ENCODE results near the gene MMP15. TPM values are rescaled to one million over a fixed set of nuclear protein-coding genes. Genes with fewer than 3 reads are reported as not detected.

Gene MMP15
- polyA plus RNA-seq, 1 donor (not counting 4 experiments of a cell fraction or from before 2014, with no cell fraction given), result 3.7 TPM

DNA sequence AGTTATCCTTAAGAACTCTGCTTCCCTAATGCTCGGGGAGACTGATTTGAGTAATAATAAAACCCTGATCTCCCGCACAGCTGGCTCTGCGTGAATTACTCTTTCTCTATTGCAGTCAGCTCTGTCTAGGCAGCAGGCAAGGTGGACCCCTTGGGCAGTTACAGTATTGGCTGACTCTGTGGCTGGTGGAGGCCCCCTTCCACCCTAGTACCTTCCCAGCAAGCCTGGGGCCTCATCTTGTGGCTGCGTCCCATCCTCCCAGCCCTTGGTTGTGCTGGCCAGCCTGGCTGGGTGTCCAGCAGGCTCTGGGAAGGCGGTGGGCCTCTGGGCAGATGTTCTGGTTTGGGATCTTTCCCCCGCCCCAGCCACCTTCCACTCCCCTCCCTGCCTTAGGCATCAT lies 59.1 kb downstream of the MMP15 start:
- no peak for TF ChIP-seq EZH2 (IDR thresholded peaks at IDR 0.05; ENCODE audit: low read length)
- TF ChIP-seq, protein P1, sequence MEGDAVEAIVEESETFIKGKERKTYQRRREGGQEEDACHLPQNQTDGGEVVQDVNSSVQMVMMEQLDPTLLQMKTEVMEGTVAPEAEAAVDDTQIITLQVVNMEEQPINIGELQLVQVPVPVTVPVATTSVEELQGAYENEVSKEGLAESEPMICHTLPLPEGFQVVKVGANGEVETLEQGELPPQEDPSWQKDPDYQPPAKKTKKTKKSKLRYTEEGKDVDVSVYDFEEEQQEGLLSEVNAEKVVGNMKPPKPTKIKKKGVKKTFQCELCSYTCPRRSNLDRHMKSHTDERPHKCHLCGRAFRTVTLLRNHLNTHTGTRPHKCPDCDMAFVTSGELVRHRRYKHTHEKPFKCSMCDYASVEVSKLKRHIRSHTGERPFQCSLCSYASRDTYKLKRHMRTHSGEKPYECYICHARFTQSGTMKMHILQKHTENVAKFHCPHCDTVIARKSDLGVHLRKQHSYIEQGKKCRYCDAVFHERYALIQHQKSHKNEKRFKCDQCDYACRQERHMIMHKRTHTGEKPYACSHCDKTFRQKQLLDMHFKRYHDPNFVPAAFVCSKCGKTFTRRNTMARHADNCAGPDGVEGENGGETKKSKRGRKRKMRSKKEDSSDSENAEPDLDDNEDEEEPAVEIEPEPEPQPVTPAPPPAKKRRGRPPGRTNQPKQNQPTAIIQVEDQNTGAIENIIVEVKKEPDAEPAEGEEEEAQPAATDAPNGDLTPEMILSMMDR (optimal IDR thresholded peaks at IDR 0.05 in 1 of 3, IDR thresholded peaks at IDR 0.05 in 1 of 3, conservative IDR thresholded peaks at IDR 0.05 in 1 of 3; ENCODE audit: extremely low read depth in 1 of 3, insufficient read depth in 2 of 3, low read length in 3 of 3), result no peak
- FAIRE-seq, result no peak
- no peaks in the 10 kb centered on the region for H3K4me1 ChIP-seq (ENCODE audit: control insufficient read depth, extremely low read depth, insufficient read depth, low read length)

DNA sequence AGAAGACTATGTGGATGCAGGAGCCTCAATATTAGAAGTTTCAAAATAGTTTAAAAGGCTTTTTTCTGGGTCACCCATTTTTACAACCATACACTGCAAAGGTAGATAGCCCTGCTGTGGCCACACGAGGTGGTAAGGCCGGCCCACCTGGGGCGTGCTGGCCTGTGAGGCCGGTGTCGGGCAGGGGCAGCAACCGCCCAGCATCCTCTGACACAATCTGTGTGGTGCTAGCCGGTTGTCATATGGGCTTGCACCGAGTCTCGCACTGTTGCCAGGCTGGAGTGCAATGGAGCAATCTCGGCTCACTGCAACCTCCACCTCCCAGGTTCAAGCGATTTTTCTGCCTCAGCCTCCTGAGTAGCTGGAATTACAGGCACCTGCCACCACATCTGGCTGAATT lies 59.6 kb downstream of the MMP15 start:
- H3K27ac ChIP-seq (ENCODE audit: control insufficient read depth, insufficient read depth, low read length), result no peak overlapping the region
- no peaks in the 10 kb centered on the region for H4K20me1 ChIP-seq (ENCODE audit: control insufficient read depth, extremely low read depth, insufficient read depth, low read length)
- dilution Hi-C loops (cut with MboI; ENCODE audit: extremely low pct_ligation_motif_present, low sequenced_read_pairs), result no loop called here
- no peaks in the 10 kb centered on the region for H3K36me3 ChIP-seq (ENCODE audit: control insufficient read depth in 2 of 2, extremely low read depth in 1 of 2, insufficient read depth in 2 of 2, low read length in 2 of 2)
- no peaks in the 10 kb centered on the region for H3K9me1 ChIP-seq (ENCODE audit: control insufficient read depth, extremely low read depth, insufficient read depth, low read length)
- H3K4me3 ChIP-seq (ENCODE audit: control insufficient read depth in 2 of 3, extremely low read depth in 1 of 3, insufficient read depth in 2 of 3, low read depth in 1 of 3, low read length in 3 of 3), result no peak overlapping the region
- DNase-seq (ENCODE audit: low read depth, low spot score) (no peak), FAIRE-seq (no peak)
- H3K9me3 ChIP-seq (ENCODE audit: control insufficient read depth, low read depth, low read length), result no peaks in the 10 kb centered on the region
- no peaks in the 10 kb centered on the region for H3K4me1 ChIP-seq (ENCODE audit: control insufficient read depth, extremely low read depth, insufficient read depth, low read length)
- no peaks in the 10 kb centered on the region for H3K79me2 ChIP-seq (ENCODE audit: control insufficient read depth, insufficient read depth, low read length)
- H2AFZ ChIP-seq (ENCODE audit: control insufficient read depth, low read length), result no peak overlapping the region
- H3K4me2 ChIP-seq (ENCODE audit: control insufficient read depth, extremely low read depth, insufficient read depth, low read depth, low read length), result no peak overlapping the region
- peaks cover 4% of the 10 kb centered on the region for H3K27me3 ChIP-seq (ENCODE audit: control insufficient read depth, extremely low read depth, insufficient read depth, low read length)
- H3K9ac ChIP-seq (ENCODE audit: control insufficient read depth, extremely low read depth, insufficient read depth, low read length), result no peak overlapping the region
- no peak for TF ChIP-seq EZH2 (IDR thresholded peaks at IDR 0.05; ENCODE audit: low read length)
- TF ChIP-seq, protein P1 (optimal IDR thresholded peaks at IDR 0.05 in 1 of 3, IDR thresholded peaks at IDR 0.05 in 1 of 3, conservative IDR thresholded peaks at IDR 0.05 in 1 of 3; ENCODE audit: extremely low read depth in 1 of 3, insufficient read depth in 2 of 3, low read length in 3 of 3), result no peak

More for the DNA sequence above, 59.1 kb downstream of the MMP15 start:
- H3K27me3 ChIP-seq (ENCODE audit: control insufficient read depth, extremely low read depth, insufficient read depth, low read length), result peaks cover 4% of the 10 kb centered on the region
- dilution Hi-C loops (cut with MboI; ENCODE audit: extremely low pct_ligation_motif_present, low sequenced_read_pairs), result no loop called here
- no peaks in the 10 kb centered on the region for H3K79me2 ChIP-seq (ENCODE audit: control insufficient read depth, insufficient read depth, low read length)
- no peak overlapping the region for H2AFZ ChIP-seq (ENCODE audit: control insufficient read depth, low read length)
- H3K9ac ChIP-seq (ENCODE audit: control insufficient read depth, extremely low read depth, insufficient read depth, low read length), result no peak overlapping the region
- H3K27ac ChIP-seq (ENCODE audit: control insufficient read depth, insufficient read depth, low read length), result no peak overlapping the region
- no peak for DNase-seq (ENCODE audit: low read depth, low spot score)
- no peaks in the 10 kb centered on the region for H3K36me3 ChIP-seq (ENCODE audit: control insufficient read depth in 2 of 2, extremely low read depth in 1 of 2, insufficient read depth in 2 of 2, low read length in 2 of 2)
- H3K4me2 ChIP-seq (ENCODE audit: control insufficient read depth, extremely low read depth, insufficient read depth, low read depth, low read length), result no peak overlapping the region
- H3K9me3 ChIP-seq (ENCODE audit: control insufficient read depth, low read depth, low read length), result no peaks in the 10 kb centered on the region
- no peaks in the 10 kb centered on the region for H4K20me1 ChIP-seq (ENCODE audit: control insufficient read depth, extremely low read depth, insufficient read depth, low read length)
- H3K4me3 ChIP-seq (ENCODE audit: control insufficient read depth in 2 of 3, extremely low read depth in 1 of 3, insufficient read depth in 2 of 3, low read depth in 1 of 3, low read length in 3 of 3), result no peak overlapping the region
- no peaks in the 10 kb centered on the region for H3K9me1 ChIP-seq (ENCODE audit: control insufficient read depth, extremely low read depth, insufficient read depth, low read length)

All from keratinocyte (primary cell).